VCaP (cell line): ENCODE results near the gene BMPER.

ENCODE experiments used
- H3K27ac ChIP-seq: fragments of 450-650 bp; 2 replicates; pipeline ENCODE4 v1.5.1; 2017
- CTCF ChIP-seq: fragments of 450-650 bp; conservative IDR thresholded peaks from 2 replicates; pipeline ENCODE4 v1.5.1; 2017; ENCODE audit warnings: mild to moderate bottlenecking, moderate library complexity

The BMPER gene

GRCh38 chr7:33904681-33905388 lies 504 bp upstream of the BMPER start:
- no peak overlapping the region for H3K27ac ChIP-seq
- no peak for TF ChIP-seq CTCF

- no peak for TF ChIP-seq CTCF
Measured at GRCh38 chr7:33906697-33907096, 1.4 kb downstream of the BMPER start.

GRCh38 chr7:33907625-33908024 lies 2.3 kb downstream of the BMPER start:
- H3K27ac ChIP-seq: no peak overlapping the region
- no peak for TF ChIP-seq CTCF

More at GRCh38 chr7:33906697-33907096, 1.4 kb downstream of the BMPER start:
- H3K27ac ChIP-seq: no peak overlapping the region

GRCh38 chr7:33909318-33909717 lies 4.0 kb downstream of the BMPER start:
- no peak overlapping the region for H3K27ac ChIP-seq
- TF ChIP-seq CTCF: no peak

GRCh38 chr7:33909755-33910154 lies 4.4 kb downstream of the BMPER start:
- no peak for TF ChIP-seq CTCF
- H3K27ac ChIP-seq: no peak overlapping the region

GRCh38 chr7:33910756-33911155 lies 5.4 kb downstream of the BMPER start:
- no peak overlapping the region for H3K27ac ChIP-seq
- no peak for TF ChIP-seq CTCF

- TF ChIP-seq CTCF: no peak
Measured at GRCh38 chr7:33916357-33917081, 11.2 kb downstream of the BMPER start.

More at GRCh38 chr7:33916357-33917081, 11.2 kb downstream of the BMPER start:
- H3K27ac ChIP-seq: no peak overlapping the region
